Activated CD8-positive, alpha-beta memory T cell treated with anti-CD3 and anti-CD28 coated beads for 36 hours (primary cell): ENCODE measurements around the gene EML6. TPM values are rescaled to one million over a fixed set of nuclear protein-coding genes. Genes with fewer than 3 reads are reported as not detected.

ENCODE experiments used
- CTCF ChIA-PET: fragments of 350-600 bp; sonication (Branson Sonifier 250); formaldehyde crosslinking; loops from one replicate; lab custom pipeline; 2021; ENCODE audit warnings: antibody characterized with exemption; lab: Charles Lee
- POLR2A ChIA-PET: fragments of 350-600 bp; sonication (Branson Sonifier 250); formaldehyde crosslinking; loops from one replicate; lab custom pipeline; 2021; ENCODE audit warnings: antibody characterized with exemption; lab: Charles Lee
- total RNA-seq, 2 experiments: library from RNA; stranded (reverse); gene quantifications; one replicate each; pipeline ENCODE4 v1.2.3, GENCODE V29; 2021

EML6 gene
- total RNA-seq, 2 experiments from 2014 or later = 0.89 to 1.7 TPM

GRCh38 chr2:54945391-54946219, 222.1 kb downstream of the EML6 start:
- CTCF ChIA-PET = interaction anchor here (1.2 kb wide), 1 partner anchor 69 kb away, joined by 4 read pairs; no protein-coding TSS in a partner anchor
- POLR2A ChIA-PET = no interaction called here

GRCh38 chr2:54946220-54946805, 222.9 kb downstream of the EML6 start:
- ChIA-PET CTCF (interaction anchor here (1.2 kb wide), 1 partner anchor 68 kb away, joined by 4 read pairs; no protein-coding TSS in a partner anchor), POLR2A (no interaction called here)

DNA sequence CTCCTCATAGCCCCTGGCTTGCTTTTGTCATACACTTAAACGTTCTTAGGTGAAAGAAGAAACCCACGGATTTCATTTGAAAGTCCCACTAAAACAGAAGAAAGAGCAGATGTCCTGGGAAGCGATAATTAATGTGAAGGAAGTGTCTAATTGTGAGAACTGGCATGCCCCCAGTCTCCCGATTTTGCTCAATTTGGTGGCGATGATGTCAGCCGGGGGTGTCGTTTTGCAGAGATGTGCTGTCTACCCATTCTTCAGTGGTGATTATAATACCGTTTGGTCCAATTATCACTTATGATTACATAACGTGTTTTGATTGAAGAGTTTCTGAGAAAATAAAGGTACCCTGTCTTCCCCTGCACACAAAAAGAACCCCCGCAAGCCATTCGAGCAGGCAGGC, 223.7 kb downstream of the EML6 start:
- ChIA-PET CTCF (no interaction called here), POLR2A (no interaction called here)

DNA sequence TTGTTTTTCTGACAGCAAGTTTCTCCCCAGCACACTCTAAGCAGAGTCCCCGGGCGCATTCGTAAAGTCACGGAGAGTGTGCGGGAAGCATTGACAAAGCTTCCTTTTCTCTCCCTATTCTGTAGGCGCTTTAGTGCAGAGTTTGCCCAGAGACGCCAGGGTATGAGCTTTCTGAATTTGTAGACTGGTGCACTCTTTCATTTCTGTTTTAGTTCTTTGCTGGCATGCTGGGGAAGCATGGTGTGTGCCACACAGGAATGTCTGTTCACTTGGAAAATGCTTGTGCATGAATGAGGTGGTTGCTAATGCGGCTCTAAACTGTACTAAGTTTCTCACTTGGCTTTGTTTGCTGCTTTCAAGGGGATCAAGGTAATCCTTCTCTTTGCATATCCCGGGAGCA, 224.2 kb downstream of the EML6 start:
- ChIA-PET POLR2A (no interaction called here), CTCF (no interaction called here)

DNA sequence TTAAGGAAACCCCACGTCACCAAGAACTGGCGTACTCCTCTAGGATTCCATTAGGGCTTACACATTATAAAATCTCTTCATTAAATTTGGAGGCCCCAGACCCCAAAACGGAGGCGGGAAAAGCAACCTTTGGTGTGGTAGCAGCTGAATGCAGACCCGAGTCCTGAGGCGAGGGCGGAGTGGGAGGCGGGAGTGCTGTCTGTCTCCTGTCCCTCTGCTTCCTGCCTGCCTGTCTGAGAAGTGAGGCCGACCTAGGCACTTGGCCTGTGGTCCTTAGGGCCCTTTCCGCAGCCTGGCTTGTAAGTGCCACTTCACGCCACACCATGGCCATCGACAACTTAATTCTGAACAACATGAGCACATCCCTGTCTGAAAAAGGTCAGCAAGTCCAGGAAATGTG, 224.7 kb downstream of the EML6 start:
- POLR2A ChIA-PET = no interaction called here
- CTCF ChIA-PET = no interaction called here

- ChIA-PET CTCF (no interaction called here), POLR2A (no interaction called here)
Measured at GRCh38 chr2:54949431-54949830, 226.0 kb downstream of the EML6 start.

- ChIA-PET CTCF (no interaction called here), POLR2A (no interaction called here)
Measured at GRCh38 chr2:54950811-54951210, 227.3 kb downstream of the EML6 start.

DNA sequence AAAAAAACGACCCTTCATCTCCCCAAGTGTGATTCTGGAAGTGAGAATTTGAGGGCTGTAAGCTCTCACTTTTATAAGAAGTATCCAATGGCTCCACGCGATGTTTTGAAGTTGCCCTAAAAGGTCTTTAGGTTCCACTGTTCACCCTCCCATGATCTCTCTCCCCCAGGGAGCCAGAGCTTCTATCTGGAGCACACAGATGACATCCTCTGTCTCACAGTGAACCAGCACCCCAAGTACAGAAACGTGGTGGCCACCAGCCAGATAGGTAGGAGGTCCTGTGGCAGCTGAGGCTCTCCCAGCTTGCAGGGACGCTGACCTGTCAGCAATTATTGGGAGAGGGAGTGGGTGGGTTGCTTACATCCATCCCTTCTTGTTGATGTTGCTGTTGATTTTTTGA, 229.0 kb downstream of the EML6 start:
- ChIA-PET POLR2A (no interaction called here), CTCF (no interaction called here)

- CTCF ChIA-PET = no interaction called here
- POLR2A ChIA-PET = no interaction called here
Measured at GRCh38 chr2:54952978-54953456, 229.6 kb downstream of the EML6 start.

DNA sequence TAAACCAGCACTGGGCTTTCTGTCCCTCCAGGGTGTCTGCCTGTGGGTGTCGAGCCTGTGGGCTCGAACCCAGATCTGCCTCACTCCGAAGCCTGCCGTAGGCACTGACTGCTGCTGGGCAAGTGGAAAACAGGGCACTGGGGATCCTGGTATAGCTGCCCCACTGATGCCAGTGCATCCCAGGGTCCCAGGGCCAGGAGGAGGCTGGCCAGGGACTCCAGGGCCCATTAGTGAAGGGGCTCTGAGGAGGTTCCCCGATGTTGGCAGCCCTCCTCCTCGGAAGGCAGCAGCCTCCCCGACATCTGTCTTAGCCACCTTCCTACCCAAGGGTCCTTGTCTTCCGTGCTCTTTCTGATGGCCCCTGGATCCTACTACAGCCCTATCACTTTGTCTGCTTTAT, 230.7 kb downstream of the EML6 start:
- ChIA-PET POLR2A (no interaction called here), CTCF (no interaction called here)

GRCh38 chr2:54954705-54955357, 231.4 kb downstream of the EML6 start:
- POLR2A ChIA-PET = no interaction called here

GRCh38 chr2:54955358-54956110, 232.1 kb downstream of the EML6 start:
- ChIA-PET POLR2A (no interaction called here), CTCF (no interaction called here)

More at GRCh38 chr2:54954705-54955357, 231.4 kb downstream of the EML6 start:
- CTCF ChIA-PET = no interaction called here

DNA sequence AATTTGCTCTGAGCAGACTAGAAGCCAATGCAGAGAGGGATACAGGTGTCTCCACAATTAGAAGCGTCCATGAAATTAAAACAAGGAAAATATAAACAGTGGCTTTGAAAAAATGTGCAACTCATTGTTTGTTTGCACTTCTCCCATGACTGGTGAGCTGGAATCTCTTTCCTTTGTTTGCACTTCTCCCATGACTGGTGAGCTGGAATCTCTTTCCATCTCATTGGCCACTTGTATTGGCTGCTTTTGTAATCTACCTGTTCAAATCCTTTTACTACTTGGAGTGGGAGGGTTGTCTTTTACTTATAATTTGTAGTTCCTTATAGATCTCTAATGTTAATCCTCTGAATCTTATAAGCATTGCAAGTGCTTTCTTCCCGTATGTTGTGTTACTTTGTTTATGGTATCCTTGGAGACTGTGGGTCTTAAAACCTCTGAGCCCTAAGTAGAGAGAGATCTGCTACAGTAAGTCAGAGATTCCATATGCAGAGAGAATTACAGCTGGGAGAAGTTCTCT, 232.7 kb downstream of the EML6 start:
- CTCF ChIA-PET = no interaction called here
- POLR2A ChIA-PET = no interaction called here

GRCh38 chr2:54957321-54957999, 234.0 kb downstream of the EML6 start:
- ChIA-PET POLR2A (no interaction called here), CTCF (no interaction called here)

GRCh38 chr2:54958717-54959371, 235.4 kb downstream of the EML6 start:
- ChIA-PET CTCF (no interaction called here), POLR2A (no interaction called here)

GRCh38 chr2:54960164-54960563, 236.7 kb downstream of the EML6 start:
- CTCF ChIA-PET = interaction anchor here (1.1 kb wide), 1 partner anchor 132 kb away, joined by 3 read pairs; no protein-coding TSS in a partner anchor
- POLR2A ChIA-PET = no interaction called here

GRCh38 chr2:54962511-54962910, 239.0 kb downstream of the EML6 start:
- ChIA-PET CTCF (no interaction called here), POLR2A (no interaction called here)

DNA sequence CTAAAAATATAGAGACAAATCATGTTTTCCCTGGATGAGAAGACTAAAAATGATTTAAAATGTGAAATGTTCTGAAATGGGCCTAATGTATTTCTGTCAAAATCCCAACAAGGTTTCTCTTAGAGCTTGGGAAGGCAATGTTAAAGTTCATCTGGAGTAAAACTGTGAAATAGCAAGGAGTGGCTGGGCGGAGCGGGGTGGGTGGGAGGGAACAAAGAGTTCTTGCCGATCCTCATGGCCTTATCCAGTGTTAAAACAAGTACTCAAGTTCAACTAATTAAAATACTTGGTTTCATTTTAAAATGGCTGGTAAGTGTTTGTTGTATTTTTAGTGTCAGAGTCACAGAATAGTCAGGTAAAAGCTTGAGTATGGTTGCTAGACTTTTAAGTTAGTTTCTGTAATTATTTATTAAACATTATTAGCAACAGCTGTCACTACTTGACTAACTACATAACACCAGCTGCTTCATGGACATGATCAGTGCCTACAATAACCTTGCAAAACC, 239.5 kb downstream of the EML6 start:
- POLR2A ChIA-PET = no interaction called here

More for the DNA sequence above, 239.5 kb downstream of the EML6 start:
- CTCF ChIA-PET = no interaction called here
